KBM-7 (cell line): ENCODE results near the gene FCN3.
"Not testable (repeated sequence)": the region's sequence is repeated elsewhere in the genome, so short reads cannot be mapped to it uniquely, and the experiment has no call there.

Source experiments
- DNase-seq: peaks from one replicate; pipeline ENCODE4 v3.0.0-alpha.2; 2015
- in situ Hi-C: fragments of 300-500 bp; cut with MboI; formaldehyde crosslinking; loops from 2 replicates; pipeline ENCODE4 v1.14.3; 2020; ENCODE audit warnings: low sequenced_read_pairs, low pct_unique_long_range_greater_than_20kb, mixed read lengths

FCN3 gene

GRCh38 chr1:27400082-27400962 is 25.7 kb upstream of the FCN3 start:
- no peak for DNase-seq
- in situ Hi-C loops: no loop called here

GRCh38 chr1:27399251-27400025 is 24.8 kb upstream of the FCN3 start:
- DNase-seq: no peak
- in situ Hi-C loops: loop anchor here (25.0 kb wide), 1 partner anchor 287 kb away; no protein-coding TSS in a partner anchor

- in situ Hi-C loops: loop anchor here (25.0 kb wide), 1 partner anchor 286 kb away; no protein-coding TSS in a partner anchor
Observed at GRCh38 chr1:27398405-27399149, 24.0 kb upstream of the FCN3 start.

GRCh38 chr1:27397749-27398148 is 23.1 kb upstream of the FCN3 start:
- in situ Hi-C loops: loop anchor here (25.0 kb wide), 1 partner anchor 285 kb away; no protein-coding TSS in a partner anchor
- DNase-seq: no peak

More at GRCh38 chr1:27398405-27399149, 24.0 kb upstream of the FCN3 start:
- DNase-seq: no peak

GRCh38 chr1:27397110-27397509 is 22.5 kb upstream of the FCN3 start:
- no peak for DNase-seq
- in situ Hi-C loops: loop anchor here (25.0 kb wide), 1 partner anchor 285 kb away; no protein-coding TSS in a partner anchor

GRCh38 chr1:27395441-27396195 is 21.0 kb upstream of the FCN3 start:
- in situ Hi-C loops: loop anchor here (25.0 kb wide), 1 partner anchor 283 kb away; no protein-coding TSS in a partner anchor
- DNase-seq: peak; percentile 91

- in situ Hi-C loops: loop anchor here (25.0 kb wide), 1 partner anchor 283 kb away; no protein-coding TSS in a partner anchor
- no peak for DNase-seq
Observed at GRCh38 chr1:27394925-27395324, 20.3 kb upstream of the FCN3 start.

GRCh38 chr1:27394282-27394658 is 19.6 kb upstream of the FCN3 start:
- DNase-seq: no peak
- in situ Hi-C loops: loop anchor here (25.0 kb wide), 1 partner anchor 282 kb away; no protein-coding TSS in a partner anchor

GRCh38 chr1:27393641-27394281 is 19.1 kb upstream of the FCN3 start:
- in situ Hi-C loops: loop anchor here (25.0 kb wide), 1 partner anchor 281 kb away; no protein-coding TSS in a partner anchor
- DNase-seq: no peak

GRCh38 chr1:27392778-27393635 is 18.4 kb upstream of the FCN3 start:
- in situ Hi-C loops: loop anchor here (25.0 kb wide), 1 partner anchor 281 kb away; no protein-coding TSS in a partner anchor
- DNase-seq: peak; percentile 32

- peak; percentile 93 for DNase-seq
- in situ Hi-C loops: loop anchor here (25.0 kb wide), 1 partner anchor 280 kb away; no protein-coding TSS in a partner anchor
Observed at GRCh38 chr1:27392096-27392777, 17.6 kb upstream of the FCN3 start, which contains the start of gene GPR3. Gene GPR3 (plus strand): TSS chr1:27392622. CDS start chr1:27393799, 1,177 bp downstream.

- DNase-seq: no peak
- in situ Hi-C loops: loop anchor here (25.0 kb wide), 1 partner anchor 279 kb away; no protein-coding TSS in a partner anchor
Observed at GRCh38 chr1:27391511-27392095, 17.0 kb upstream of the FCN3 start.

- peak; percentile 73 for DNase-seq
- in situ Hi-C loops: loop anchor here (25.0 kb wide), 1 partner anchor 276 kb away; no protein-coding TSS in a partner anchor
Observed at GRCh38 chr1:27388337-27389005, 13.8 kb upstream of the FCN3 start.

- DNase-seq: not testable (repeated sequence)
- in situ Hi-C loops: loop anchor here (25.0 kb wide), 1 partner anchor 272 kb away; no protein-coding TSS in a partner anchor
Observed at GRCh38 chr1:27384797-27385196, 10.2 kb upstream of the FCN3 start.

GRCh38 chr1:27383661-27384060 is 9.0 kb upstream of the FCN3 start:
- DNase-seq: no peak
- in situ Hi-C loops: loop anchor here (25.0 kb wide), 1 partner anchor 271 kb away; no protein-coding TSS in a partner anchor
